ENCODE results near the gene ULK4. TPM values are rescaled to one million over a fixed set of nuclear protein-coding genes. Genes with fewer than 3 reads are reported as not detected.

The ULK4 gene
- total and polyA plus RNA-seq, 9 of the 15 experiments (the other 6 are each of a cell fraction or from before 2014, with no cell fraction given) = 3.0 to 5.9 (median 3.5) TPM

DNA sequence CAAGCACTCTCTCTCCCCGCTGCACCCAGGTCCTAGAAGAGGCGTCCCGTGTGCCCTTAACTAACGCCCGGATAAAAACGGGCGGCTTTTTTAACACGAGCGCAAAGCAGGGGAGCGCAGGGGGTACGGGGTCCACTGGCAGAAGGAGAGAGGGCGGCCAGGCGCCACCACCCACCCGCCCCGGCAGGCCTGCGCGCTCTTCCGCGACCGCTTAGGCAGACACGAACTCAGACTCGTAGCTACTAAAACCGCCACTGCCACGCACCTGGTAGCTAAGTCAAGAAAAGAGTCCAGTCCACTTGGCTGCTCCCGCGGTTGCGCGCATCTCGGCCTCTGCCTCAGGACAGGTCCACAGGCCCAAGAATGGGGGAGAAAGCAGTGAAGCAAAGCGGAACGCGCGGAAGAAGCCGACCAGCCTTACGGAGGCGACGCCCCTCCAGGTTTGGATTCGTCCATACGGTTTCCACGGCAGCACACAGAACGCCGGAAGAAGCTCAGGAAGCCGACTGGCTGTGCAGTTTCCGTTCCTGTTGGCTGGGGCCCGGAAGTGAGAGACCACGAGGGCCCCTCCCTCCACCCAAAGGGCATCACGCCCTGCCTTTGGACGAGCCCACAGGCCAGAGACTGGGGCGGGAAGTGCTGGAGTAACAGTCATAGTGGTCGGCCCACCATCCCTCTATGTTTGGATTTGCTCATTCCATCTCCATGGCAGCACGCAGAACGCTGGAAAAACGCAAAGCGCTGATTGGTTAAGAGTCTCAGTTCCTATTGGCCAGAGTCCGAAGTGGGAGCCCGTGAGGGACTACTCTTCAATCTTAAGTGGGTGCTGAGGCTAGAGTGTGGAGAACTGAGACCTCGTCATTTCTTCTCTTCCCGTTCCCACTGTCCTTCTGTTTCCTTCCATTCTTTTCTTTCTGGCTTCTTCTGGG lies at the start of gene ULK4 (continued):
- TF ChIP-seq, protein P1, sequence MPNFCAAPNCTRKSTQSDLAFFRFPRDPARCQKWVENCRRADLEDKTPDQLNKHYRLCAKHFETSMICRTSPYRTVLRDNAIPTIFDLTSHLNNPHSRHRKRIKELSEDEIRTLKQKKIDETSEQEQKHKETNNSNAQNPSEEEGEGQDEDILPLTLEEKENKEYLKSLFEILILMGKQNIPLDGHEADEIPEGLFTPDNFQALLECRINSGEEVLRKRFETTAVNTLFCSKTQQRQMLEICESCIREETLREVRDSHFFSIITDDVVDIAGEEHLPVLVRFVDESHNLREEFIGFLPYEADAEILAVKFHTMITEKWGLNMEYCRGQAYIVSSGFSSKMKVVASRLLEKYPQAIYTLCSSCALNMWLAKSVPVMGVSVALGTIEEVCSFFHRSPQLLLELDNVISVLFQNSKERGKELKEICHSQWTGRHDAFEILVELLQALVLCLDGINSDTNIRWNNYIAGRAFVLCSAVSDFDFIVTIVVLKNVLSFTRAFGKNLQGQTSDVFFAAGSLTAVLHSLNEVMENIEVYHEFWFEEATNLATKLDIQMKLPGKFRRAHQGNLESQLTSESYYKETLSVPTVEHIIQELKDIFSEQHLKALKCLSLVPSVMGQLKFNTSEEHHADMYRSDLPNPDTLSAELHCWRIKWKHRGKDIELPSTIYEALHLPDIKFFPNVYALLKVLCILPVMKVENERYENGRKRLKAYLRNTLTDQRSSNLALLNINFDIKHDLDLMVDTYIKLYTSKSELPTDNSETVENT (CRISPR knock-in tag; IDR thresholded peaks at IDR 0.05) = no peak
- TF ChIP-seq, protein P2, sequence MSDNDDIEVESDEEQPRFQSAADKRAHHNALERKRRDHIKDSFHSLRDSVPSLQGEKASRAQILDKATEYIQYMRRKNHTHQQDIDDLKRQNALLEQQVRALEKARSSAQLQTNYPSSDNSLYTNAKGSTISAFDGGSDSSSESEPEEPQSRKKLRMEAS (CRISPR knock-in tag; IDR thresholded peaks at IDR 0.05) = peak; percentile 90
- TF ChIP-seq PCBP2 (IDR thresholded peaks at IDR 0.05; ENCODE audit: low read depth, low read length, poor library complexity, severe bottlenecking) (no peak), PHB (CRISPR knock-in tag; IDR thresholded peaks at IDR 0.05) (no peak), CTBP1 (IDR thresholded peaks at IDR 0.05; ENCODE audit: borderline replicate concordance) (peak; percentile 79), ZNF146 (CRISPR knock-in tag; IDR thresholded peaks at IDR 0.05; ENCODE audit: unreplicated experiment) (no peak), RBM15 (IDR thresholded peaks at IDR 0.05; ENCODE audit: insufficient read depth, low read length) (no peak), NR4A1 (CRISPR knock-in tag; IDR thresholded peaks at IDR 0.05) (0 out of 2 replicates have a peak, but pooled peaks have one; percentile 66), NR4A1 (tag; IDR thresholded peaks at IDR 0.05) (no peak), KHSRP (IDR thresholded peaks at IDR 0.05) (no peak)
- TF ChIP-seq, protein P3, sequence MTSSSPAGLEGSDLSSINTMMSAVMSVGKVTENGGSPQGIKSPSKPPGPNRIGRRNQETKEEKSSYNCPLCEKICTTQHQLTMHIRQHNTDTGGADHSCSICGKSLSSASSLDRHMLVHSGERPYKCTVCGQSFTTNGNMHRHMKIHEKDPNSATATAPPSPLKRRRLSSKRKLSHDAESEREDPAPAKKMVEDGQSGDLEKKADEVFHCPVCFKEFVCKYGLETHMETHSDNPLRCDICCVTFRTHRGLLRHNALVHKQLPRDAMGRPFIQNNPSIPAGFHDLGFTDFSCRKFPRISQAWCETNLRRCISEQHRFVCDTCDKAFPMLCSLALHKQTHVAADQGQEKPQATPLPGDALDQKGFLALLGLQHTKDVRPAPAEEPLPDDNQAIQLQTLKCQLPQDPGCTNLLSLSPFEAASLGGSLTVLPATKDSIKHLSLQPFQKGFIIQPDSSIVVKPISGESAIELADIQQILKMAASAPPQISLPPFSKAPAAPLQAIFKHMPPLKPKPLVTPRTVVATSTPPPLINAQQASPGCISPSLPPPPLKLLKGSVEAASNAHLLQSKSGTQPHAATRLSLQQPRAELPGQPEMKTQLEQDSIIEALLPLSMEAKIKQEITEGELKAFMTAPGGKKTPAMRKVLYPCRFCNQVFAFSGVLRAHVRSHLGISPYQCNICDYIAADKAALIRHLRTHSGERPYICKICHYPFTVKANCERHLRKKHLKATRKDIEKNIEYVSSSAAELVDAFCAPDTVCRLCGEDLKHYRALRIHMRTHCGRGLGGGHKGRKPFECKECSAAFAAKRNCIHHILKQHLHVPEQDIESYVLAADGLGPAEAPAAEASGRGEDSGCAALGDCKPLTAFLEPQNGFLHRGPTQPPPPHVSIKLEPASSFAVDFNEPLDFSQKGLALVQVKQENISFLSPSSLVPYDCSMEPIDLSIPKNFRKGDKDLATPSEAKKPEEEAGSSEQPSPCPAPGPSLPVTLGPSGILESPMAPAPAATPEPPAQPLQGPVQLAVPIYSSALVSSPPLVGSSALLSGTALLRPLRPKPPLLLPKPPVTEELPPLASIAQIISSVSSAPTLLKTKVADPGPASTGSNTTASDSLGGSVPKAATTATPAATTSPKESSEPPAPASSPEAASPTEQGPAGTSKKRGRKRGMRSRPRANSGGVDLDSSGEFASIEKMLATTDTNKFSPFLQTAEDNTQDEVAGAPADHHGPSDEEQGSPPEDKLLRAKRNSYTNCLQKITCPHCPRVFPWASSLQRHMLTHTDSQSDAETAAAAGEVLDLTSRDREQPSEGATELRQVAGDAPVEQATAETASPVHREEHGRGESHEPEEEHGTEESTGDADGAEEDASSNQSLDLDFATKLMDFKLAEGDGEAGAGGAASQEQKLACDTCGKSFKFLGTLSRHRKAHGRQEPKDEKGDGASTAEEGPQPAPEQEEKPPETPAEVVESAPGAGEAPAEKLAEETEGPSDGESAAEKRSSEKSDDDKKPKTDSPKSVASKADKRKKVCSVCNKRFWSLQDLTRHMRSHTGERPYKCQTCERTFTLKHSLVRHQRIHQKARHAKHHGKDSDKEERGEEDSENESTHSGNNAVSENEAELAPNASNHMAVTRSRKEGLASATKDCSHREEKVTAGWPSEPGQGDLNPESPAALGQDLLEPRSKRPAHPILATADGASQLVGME (CRISPR knock-in tag; IDR thresholded peaks at IDR 0.05) = peak; percentile 79; the same call in 1 of the 2 replicates
- TF ChIP-seq, protein P4, sequence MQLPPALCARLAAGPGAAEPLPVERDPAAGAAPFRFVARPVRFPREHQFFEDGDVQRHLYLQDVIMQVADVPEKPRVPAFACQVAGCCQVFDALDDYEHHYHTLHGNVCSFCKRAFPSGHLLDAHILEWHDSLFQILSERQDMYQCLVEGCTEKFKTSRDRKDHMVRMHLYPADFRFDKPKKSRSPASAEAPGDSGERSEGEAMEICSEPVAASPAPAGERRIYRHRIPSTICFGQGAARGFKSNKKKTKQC (CRISPR knock-in tag; IDR thresholded peaks at IDR 0.05) = peak; percentile 91; the same call in 1 of the 2 replicates
- TF ChIP-seq, protein P5, sequence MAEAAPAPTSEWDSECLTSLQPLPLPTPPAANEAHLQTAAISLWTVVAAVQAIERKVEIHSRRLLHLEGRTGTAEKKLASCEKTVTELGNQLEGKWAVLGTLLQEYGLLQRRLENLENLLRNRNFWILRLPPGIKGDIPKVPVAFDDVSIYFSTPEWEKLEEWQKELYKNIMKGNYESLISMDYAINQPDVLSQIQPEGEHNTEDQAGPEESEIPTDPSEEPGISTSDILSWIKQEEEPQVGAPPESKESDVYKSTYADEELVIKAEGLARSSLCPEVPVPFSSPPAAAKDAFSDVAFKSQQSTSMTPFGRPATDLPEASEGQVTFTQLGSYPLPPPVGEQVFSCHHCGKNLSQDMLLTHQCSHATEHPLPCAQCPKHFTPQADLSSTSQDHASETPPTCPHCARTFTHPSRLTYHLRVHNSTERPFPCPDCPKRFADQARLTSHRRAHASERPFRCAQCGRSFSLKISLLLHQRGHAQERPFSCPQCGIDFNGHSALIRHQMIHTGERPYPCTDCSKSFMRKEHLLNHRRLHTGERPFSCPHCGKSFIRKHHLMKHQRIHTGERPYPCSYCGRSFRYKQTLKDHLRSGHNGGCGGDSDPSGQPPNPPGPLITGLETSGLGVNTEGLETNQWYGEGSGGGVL (CRISPR knock-in tag; IDR thresholded peaks at IDR 0.05) = no peak
- TF ChIP-seq, protein P6, sequence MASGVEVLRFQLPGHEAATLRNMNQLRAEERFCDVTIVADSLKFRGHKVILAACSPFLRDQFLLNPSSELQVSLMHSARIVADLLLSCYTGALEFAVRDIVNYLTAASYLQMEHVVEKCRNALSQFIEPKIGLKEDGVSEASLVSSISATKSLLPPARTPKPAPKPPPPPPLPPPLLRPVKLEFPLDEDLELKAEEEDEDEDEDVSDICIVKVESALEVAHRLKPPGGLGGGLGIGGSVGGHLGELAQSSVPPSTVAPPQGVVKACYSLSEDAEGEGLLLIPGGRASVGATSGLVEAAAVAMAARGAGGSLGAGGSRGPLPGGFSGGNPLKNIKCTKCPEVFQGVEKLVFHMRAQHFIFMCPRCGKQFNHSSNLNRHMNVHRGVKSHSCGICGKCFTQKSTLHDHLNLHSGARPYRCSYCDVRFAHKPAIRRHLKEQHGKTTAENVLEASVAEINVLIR (CRISPR knock-in tag; IDR thresholded peaks at IDR 0.05) = no peak

Data from K562 (cell line).